HG03520 (cell line): ENCODE results near the gene ATRIP.

Experiments
- ATAC-seq: cut with Tn5 transposase; IDR thresholded peaks from one replicate; pipeline ENCODE4 v1.9.1; 2021; ENCODE audit warnings: mild to moderate bottlenecking, moderate library complexity; ENCODE audit not compliant: unreplicated experiment

ATRIP gene

DNA sequence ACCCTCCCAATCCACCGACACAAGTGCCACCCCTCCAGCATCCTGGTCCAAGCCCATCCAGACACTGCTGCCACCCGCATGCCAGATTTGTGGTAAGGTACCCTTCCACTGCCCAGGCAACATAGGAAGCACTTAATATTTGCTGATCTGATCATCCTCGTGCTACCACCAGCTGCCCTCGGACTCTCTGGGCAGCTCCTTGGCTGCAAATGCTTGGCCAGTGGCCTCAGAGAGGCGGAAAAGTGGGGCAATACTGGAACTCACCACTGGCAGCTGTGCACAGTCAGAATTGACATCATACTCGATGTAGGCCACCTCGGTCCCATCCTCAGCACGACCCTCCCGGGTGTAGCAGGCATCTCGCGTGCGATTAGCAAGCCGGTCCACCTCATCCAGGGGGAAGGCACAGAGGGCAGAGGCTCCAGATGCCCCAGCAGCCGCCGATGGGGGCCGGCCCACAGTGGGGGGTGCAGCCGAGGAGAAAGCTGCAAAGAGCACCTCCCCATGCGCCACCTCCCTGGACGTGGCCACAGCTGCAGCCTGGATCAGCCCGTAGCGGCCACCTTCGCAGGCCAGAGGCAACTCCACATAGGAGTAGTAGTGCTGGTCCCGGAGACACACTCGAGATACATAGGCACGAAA is 23.2 kb upstream of the ATRIP start:
- no peak for ATAC-seq

GRCh38 chr3:48423883-48424695 is 22.4 kb upstream of the ATRIP start:
- no peak for ATAC-seq

DNA sequence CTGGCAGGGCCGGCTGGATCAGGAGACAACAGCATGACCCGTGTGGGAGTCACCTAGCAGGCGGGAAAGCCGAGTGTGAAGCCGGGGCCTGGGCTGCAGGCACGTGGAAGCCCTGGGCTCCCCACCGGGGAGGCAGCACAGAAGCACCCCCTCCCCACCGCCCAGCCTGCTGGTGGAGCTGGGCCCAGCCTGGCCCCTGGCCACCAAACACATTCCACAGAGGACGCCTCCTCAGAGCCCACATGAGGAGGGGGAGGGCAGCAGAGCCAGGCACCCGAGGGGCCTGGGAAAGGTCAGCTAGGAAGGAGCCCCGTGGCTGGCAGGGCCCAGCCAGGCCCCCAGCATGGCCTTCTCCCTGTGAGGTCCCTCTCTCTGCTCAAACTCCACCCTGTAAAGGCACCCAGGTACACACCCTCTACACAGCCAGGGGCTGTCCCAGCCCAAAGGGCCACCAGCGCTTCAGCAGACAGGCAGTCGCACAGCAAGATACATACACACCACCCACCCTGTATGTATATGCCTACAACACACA is 21.2 kb upstream of the ATRIP start:
- ATAC-seq, result no peak

- ATAC-seq, result no peak
Measured at GRCh38 chr3:48426401-48426909, 20.1 kb upstream of the ATRIP start.

- ATAC-seq, result no peak
Measured at GRCh38 chr3:48426944-48427629, 19.4 kb upstream of the ATRIP start.

- no peak for ATAC-seq
Measured at GRCh38 chr3:48427630-48427962, 18.9 kb upstream of the ATRIP start.

- ATAC-seq, result no peak
Measured at GRCh38 chr3:48428088-48428571, 18.4 kb upstream of the ATRIP start.

GRCh38 chr3:48428572-48429316 is 17.8 kb upstream of the ATRIP start:
- no peak for ATAC-seq

- ATAC-seq, result no peak
Measured at GRCh38 chr3:48429317-48429959, 17.1 kb upstream of the ATRIP start.

GRCh38 chr3:48429960-48430707 is 16.4 kb upstream of the ATRIP start, which contains the start of gene PLXNB1:
Gene PLXNB1, minus strand, starts transcription at chr3:48430086. Its CDS starts 5,475 bp downstream, at chr3:48424611.
- ATAC-seq, result no peak

GRCh38 chr3:48430708-48431101 is 15.8 kb upstream of the ATRIP start:
- no peak for ATAC-seq

DNA sequence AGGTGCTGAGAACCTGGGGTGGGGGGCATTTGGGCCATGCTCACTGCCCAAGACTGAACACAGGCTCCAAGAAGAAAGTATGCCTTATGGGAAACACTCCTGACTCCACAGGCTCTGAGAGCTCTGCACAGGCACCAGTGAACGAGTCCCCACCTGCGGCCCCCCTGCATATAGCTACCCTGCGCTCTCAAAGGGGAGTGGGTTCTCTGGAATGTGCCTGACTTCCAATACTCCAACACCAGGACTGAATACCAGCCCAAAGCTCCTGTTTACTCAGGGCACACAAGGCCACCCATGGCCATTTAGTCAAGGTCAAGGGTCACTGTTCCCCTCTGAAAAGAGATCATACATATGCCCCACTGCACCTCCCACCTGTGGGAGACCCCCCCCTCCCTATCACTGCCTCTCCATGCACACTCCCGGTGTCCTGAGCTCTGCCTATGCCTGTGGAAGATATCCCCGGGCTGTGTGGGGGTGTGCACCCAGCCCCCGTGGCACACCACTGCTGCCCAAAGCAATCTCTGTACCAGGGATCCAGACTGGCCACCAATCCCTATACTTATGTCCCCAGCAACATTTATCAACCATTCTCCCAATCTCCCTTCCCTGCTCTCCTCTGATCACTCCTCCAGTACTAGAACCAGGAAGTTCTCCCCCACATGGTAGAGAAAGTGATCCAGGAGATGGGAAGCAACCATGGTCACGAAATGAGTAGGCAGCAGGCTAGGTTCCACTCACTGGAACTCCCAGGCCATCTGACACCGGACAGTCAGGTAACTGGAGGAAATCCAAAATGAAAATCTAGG is 15.1 kb upstream of the ATRIP start:
- no peak for ATAC-seq

DNA sequence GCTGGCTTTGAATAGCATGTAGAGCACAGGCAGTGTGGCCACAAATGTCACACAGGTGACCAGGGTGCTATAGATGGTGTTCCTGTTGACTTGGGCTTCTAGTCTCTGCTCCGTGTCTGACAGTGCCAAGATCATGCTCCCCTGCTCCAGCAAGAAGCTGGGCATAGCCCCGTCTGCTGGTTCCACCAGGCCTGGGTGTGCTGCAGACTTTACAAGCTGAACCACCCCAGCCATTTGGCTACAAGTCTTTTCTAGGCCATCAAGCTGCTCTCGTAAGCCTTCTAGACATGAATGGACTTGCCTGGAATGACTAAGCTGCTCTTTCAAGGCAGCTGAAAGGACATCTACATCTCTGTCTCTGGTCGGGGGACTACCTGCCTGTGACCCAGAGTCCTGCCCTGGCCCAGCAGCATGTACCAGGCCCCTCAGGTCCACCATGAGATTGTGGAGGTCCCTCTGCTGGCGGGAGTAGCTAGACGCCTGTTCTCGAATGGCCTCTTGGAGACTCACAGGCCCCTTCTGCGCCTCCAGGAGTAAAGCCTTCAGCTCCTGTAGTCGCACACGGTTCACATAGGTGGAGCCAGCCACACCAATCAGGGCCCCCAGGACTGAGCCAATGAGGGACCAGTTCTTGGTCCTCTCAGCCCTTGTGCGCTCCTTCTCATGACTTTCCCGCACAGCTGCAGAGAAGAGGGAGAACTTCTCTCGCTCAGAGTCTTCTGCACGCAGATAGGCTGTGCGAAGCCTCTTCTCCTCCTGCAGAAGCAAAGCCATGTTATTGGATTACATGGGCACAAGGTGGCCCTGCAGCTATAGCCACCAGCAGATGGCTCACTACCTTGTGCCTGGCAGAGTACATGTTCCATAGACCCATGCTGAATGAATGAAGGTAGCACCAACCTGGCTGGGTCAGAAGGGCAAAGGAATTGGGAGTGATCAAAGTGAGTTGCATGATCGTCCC is 13.8 kb upstream of the ATRIP start:
- ATAC-seq, result no peak

DNA sequence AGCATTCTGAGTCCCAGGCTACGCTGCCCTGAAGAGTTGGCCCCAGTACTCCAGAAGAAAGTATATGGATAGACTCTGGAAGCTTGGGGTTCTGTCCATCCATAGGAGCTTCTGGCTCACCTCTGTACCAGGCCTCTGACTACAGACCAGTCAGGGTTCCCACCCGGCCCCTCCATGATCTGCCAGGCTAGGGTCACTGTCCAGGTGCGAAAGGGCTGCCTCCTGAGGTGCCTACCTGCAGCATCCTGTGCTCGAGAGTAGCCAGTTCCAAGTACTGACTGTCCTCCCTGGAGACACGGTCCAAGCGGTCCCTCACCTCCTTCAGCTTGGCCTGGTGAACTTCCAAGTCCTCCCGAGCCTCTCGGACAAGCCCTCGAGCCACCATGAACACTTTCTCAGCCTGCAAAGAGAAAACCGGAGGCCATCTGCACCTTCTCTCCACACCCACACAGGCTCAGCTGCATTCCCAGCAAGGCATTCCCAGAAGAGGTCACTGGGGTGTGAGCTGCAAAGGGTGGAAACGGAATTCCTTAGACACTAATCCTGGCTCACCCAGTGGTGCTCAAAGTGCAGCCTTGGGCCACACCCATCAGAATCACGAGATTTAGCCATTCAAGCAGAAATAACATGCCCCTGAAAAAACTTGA is 12.9 kb upstream of the ATRIP start:
- ATAC-seq, result no peak

- no peak for ATAC-seq
Measured at GRCh38 chr3:48434591-48435222, 11.8 kb upstream of the ATRIP start.

DNA sequence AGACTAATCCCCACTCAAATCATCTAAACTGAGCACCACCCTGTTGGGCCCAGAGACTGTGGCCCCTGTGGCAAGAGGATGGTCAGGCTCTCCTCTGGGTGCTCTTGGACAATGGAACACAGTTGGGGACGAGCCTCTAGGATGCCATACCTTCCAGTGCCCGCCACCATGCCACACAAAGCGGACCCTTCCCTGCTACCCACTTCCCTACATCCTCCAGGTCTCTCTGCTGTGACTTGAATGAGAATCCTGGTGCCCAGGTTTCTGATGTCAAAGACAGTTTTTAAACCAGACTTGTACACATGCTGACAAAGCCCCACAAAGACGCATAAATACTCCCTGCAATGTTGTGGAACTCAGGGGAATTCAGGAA is 11.3 kb upstream of the ATRIP start:
- no peak for ATAC-seq
